Heart left ventricle (tissue), 13 donors: ENCODE measurements around the gene CREG2.

Experiments
- CTCF ChIP-seq, 12 donors: fragments of 200-600 bp; sonication (generic) in 4 of 12; IDR thresholded peaks; one replicate each; pipeline versions ENCODE4 v1.5.0 to v1.8.0; 2018 to 2022; ENCODE audit warnings: antibody characterized with exemption in 12 of 12, mild to moderate bottlenecking in 5 of 12
- POLR2A ChIP-seq, 2 donors: fragments of 450-650 bp; IDR thresholded peaks; one replicate each; pipeline ENCODE4 v1.6.1; 2017; ENCODE audit warnings: antibody characterized with exemption in 2 of 2, mild to moderate bottlenecking in 2 of 2, moderate library complexity in 2 of 2
- donor health status: ischemic (EF 13 %, LVEDD 7.1; RV severe dilation, severe dysfunction).
- donor health status: DM: no; HTN: yes; CAD: no.
- donor health status: DM: no; HTN: no; CAD: no.
- donor health status: ischemic (EF 25% LVEDD 6.9; RV normal size, moderate dysfunction).
- donor health status: ischemic (EF 25% LVEDD 5.7; RV mildly dilated, moderate dysfunction).
- donor health status: ischemic (EF 35%, LVEDD 5.7; RV mildly dilated, moderate dysfunction).
- donor health status: nonischemic (EF 11% LVEDD 7.7; RV severe dilation, severe dysfunction).
- donor health status: DM: yes; HTN: yes; CAD: no.
- donor health status: PGD.
- donor health status: ischemic (EF 29% LVEDD 5.4; RV normal size, mild dysfunction).
- donor health status: nonischemic (EF 23%, LVEDD 6.1; RV moderate dilation, normal function).

GRCh38 chr2:101348883-101349282 lies 38.4 kb downstream of the CREG2 start:
- TF ChIP-seq CTCF (IDR thresholded peaks at IDR 0.05) (no peak), POLR2A (IDR thresholded peaks at IDR 0.05) (no peak)
